Muscle layer of duodenum (tissue), 2 donors: ENCODE measurements around the gene IFFO2.

Source experiments
- H3K27ac ChIP-seq: one replicate; pipeline ENCODE4 v1.7.0; 2013; ENCODE audit warnings: mild to moderate bottlenecking, low read length
- H3K27me3 ChIP-seq: one replicate; pipeline ENCODE4 v1.7.0; 2013; ENCODE audit warnings: low read depth, mild to moderate bottlenecking, control low read depth, low read length
- H3K36me3 ChIP-seq, 2 donors: one replicate each; pipeline ENCODE4 v1.7.0; 2013; ENCODE audit warnings: low read length in 2 of 2, control low read depth in 1 of 2, mild to moderate bottlenecking in 1 of 2; ENCODE audit not compliant: insufficient read depth in 2 of 2, control insufficient read depth in 1 of 2
- H3K4me1 ChIP-seq, 2 donors: one replicate each; pipeline ENCODE4 v1.7.0; 2013; ENCODE audit warnings: low read length in 2 of 2, mild to moderate bottlenecking in 2 of 2, control low read depth in 1 of 2, moderate library complexity in 1 of 2; ENCODE audit not compliant: insufficient read depth in 2 of 2, control insufficient read depth in 1 of 2
- H3K4me3 ChIP-seq, 2 donors: one replicate each; pipeline ENCODE4 v1.7.0; 2013; ENCODE audit warnings: low read length in 2 of 2, low read depth in 1 of 2, mild to moderate bottlenecking in 1 of 2
- H3K9me3 ChIP-seq, 2 donors: one replicate each; pipeline ENCODE4 v1.7.0; 2013; ENCODE audit warnings: low read length in 2 of 2, control low read depth in 1 of 2, mild to moderate bottlenecking in 1 of 2; ENCODE audit not compliant: control insufficient read depth in 1 of 2
- donor health status: healthy.

IFFO2 gene

DNA sequence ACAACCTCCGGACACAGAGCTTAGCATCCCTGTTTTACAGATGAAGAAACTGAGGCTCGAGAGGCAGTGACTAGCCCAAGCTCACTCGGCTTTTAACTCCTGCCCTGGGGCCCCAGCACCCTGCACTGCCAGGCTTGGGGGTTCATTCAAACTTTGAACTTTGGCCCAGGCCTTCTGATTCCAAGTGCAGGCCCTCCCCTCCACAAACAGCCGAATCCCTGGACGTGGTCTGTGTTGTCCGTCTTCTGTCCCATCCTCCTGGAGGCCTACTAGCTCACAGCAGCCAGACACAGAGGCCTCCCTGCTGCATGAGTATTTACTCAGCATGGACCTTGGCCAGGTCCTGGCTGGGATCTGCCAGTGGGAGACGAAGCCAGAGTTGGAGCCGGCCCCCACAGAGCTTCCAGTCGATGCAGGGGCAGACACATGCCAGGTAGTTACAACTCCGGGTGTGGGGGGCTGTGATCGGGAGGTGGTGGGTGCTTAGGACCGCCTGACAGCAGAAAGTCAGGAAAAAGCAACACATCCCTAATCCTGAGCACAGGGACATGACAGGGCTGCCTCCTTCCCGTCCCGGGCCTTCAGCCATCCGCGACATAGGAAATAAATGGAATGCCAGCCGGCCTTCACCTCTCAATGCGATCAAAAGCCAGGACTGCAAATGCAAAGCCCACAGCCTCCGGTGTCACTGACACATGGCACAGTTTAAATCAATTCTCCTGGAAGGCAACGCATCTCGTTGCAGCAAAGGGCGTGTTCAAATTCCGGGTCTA lies 7.4 kb downstream of the IFFO2 start:
- Histone ChIP-seq H3K4me1 (peaks cover 44 to 80% of the 10 kb centered on the region in 2 donors), H3K4me3 (peak overlapping the region; percentile 32 to 56), H3K36me3 (no peaks in the 10 kb centered on the region), H3K9me3 (no peaks in the 10 kb centered on the region), H3K27ac (peak overlapping the region; percentile 96), H3K27me3 (no peaks in the 10 kb centered on the region)

DNA sequence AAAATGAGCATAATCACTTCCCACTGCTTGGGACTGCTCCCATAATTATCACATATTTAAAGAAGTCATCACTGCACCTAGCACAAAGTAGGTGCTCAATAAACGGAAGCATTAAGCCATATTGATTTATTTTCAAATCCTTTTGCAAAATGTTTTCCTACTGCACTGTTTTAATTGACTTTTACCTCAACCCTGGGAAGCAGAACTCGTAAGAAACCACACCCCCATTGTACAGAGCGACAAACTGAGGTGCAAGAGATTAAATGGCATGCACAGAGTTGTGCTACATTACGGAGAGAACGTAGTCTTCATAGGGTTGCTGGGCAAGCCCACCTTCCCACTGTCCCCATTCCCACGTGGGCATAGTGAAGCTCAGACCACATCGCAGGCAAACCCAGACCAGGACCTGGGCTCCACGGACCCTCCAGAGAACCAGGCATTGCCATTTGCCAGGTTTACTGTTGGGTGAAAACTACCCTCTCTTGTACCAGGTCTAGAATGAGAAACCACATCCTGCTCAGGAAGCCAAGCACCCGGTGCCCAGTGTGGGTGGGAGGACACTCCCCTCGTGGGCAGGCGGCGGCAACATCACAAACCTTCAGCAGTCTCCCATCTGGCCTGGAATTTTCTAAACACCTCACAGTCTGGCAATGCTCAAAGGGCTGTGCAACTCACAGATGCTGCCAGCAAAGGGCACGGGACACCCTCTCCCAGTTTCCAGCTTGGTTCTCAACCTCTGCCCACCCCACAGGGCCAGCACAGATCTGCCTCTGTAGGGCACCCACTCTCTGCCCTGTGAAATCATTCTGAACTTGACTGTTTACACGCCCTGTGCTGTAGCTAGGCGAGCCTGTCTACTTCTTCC lies 8.2 kb downstream of the IFFO2 start:
- Histone ChIP-seq H3K4me3 (peak overlapping the region in 1 of 2 donors; percentile 32), H3K9me3 (no peaks in the 10 kb centered on the region), H3K4me1 (peaks cover 44 to 78% of the 10 kb centered on the region in 2 donors), H3K27me3 (no peaks in the 10 kb centered on the region), H3K36me3 (no peaks in the 10 kb centered on the region), H3K27ac (peak overlapping the region; percentile 20)

DNA sequence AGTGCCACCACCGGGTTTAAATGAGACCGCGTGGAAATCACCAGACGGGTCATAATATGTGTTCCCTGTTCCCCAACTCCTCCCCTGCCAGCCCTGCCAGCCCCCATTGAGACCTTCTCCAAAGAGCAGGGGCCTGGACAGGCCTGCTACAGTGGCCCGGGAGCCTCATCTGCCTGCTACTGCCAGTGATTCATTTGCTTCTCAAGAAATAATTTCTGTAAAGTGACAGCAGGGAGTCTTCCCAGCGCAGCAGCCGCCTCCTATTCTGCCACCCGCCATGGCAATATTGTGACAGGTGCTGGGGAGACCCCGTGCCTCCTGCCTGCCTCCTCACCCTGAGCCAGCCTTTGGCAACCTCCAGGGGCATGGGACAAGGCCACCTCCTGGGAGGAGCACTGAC lies 8.9 kb downstream of the IFFO2 start:
- Histone ChIP-seq H3K36me3 (no peaks in the 10 kb centered on the region), H3K27ac (peak overlapping the region; percentile 20), H3K4me3 (no peak overlapping the region), H3K27me3 (no peaks in the 10 kb centered on the region), H3K9me3 (no peaks in the 10 kb centered on the region), H3K4me1 (peaks cover 44 to 78% of the 10 kb centered on the region in 2 donors)

DNA sequence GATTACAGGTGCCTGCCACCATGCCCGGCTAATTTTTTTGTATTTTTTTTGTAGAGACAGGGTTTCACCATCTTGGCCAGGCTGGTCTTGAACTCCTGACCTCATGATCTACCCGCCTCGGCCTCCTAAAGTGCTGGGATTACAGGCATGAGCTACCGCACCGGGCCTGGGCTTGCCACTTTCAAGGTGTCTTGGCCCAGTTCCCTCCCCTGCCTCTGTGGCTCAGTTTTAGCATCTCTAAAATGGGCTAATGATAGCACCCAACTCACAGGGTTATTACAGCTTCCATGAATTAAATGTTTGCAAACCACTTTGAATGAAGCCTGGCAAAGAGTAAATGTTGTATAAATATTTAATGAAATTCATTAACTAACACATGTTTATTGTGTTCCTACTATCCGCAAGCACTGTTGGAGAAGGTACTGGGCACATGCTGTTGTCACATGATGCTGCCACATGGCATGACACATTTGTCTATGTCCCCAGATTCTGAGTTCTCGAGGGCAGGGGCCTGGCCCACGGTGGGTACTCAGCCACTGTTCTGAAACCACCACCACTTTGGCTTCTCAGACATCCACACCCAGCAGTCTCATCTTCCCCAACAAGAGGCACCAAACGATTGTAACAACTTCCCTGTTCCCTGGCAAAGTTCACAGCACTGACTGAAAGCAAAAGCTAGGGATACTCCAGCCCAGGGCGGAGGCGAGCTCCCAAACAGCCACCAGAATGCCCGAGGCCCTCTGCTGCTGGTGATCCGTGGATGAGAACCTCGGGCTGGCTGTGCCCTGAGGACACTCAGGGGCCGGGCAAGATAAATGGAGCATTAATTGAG lies 9.7 kb downstream of the IFFO2 start:
- H3K36me3 ChIP-seq = peaks cover 0 to 2% of the 10 kb centered on the region in 2 donors
- no peak overlapping the region for H3K4me3 ChIP-seq
- H3K9me3 ChIP-seq = no peaks in the 10 kb centered on the region
- H3K27ac ChIP-seq = no peak overlapping the region
- H3K27me3 ChIP-seq = no peaks in the 10 kb centered on the region
- H3K4me1 ChIP-seq = peaks cover 44 to 81% of the 10 kb centered on the region in 2 donors

DNA sequence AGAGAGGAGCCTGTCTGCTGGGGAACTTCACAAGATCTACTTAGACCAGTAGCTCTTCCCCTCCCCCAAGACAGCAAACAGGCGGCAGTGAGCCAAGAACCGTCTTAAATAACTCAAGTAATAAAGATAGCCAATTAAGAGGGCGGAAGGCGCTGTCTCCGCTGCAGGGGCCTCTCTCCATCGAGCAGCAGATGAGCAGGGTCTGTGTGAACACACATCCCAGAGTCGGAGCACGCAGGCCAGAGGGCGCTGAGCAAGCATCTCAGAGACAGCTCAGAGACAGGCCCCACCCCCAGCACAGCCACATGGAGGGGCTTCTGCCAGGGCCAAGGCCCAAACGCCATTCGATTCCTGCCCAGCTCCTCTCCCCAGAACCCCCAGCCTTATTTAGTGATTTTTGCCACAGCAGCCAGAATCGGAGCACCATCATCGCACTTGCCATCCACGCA lies 11.1 kb downstream of the IFFO2 start:
- H3K36me3 ChIP-seq = peaks cover 0 to 7% of the 10 kb centered on the region in 2 donors
- H3K9me3 ChIP-seq = no peaks in the 10 kb centered on the region
- H3K27me3 ChIP-seq = no peaks in the 10 kb centered on the region
- peaks cover 38 to 83% of the 10 kb centered on the region in 2 donors for H3K4me1 ChIP-seq
- H3K27ac ChIP-seq = no peak overlapping the region
- no peak overlapping the region for H3K4me3 ChIP-seq

DNA sequence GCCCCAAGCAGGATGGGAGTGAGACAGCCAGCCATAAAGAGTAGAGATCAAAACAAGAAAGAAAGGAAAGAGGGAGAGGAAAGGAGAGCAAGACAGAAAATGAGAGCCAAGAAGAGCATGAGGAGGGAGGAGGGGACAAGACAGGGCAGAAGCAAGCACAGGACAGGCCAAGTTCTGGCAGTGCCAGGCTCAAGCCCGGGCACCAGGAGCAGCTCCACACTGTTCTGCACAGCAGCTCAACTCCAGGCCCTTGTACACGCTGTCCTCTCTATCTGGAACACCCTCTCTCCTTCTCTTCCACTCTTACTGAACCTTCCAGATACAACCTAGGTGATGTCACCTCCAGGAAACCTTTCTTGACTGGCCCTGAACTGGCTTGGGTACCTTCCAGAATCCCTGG lies 11.7 kb downstream of the IFFO2 start:
- Histone ChIP-seq H3K4me1 (peaks cover 32 to 84% of the 10 kb centered on the region in 2 donors), H3K9me3 (no peaks in the 10 kb centered on the region), H3K27me3 (no peaks in the 10 kb centered on the region), H3K4me3 (no peak overlapping the region), H3K27ac (peak overlapping the region; percentile 43), H3K36me3 (peaks cover 0 to 7% of the 10 kb centered on the region in 2 donors)

DNA sequence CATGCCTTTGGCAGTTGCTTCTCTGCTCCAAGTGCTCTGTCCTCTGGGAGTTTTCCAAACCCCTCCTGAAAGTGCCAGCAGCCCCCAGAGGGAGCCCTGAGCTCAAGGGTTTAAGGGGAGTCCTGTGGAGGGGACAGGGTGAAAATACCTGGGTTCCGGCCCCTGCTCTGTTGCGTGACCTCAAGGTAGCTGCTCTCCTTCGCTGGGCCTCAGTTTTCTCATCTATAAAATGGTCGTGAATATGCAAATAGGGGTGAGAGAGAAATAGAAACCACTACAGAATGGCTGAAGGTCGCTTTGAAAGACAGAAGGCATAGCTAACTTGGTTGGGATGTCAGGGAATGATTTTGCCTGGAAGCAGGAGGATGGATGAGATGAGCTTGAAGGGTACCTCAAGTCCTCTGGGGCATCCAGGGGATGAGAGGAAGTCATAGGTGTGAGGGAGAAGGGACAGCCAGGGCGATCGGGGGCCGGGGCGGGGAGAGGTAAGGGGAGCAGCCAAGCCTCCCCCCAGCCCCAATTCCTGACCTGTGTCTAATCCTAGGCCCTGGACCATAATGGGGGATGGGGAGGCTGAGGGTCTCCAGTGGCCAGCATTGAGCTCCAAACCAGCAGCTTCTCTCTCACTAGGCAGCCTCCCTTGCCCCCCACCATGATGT lies 12.4 kb downstream of the IFFO2 start:
- Histone ChIP-seq H3K9me3 (no peaks in the 10 kb centered on the region), H3K4me3 (no peak overlapping the region), H3K27me3 (no peaks in the 10 kb centered on the region), H3K4me1 (peaks cover 24 to 82% of the 10 kb centered on the region in 2 donors), H3K36me3 (peaks cover 0 to 7% of the 10 kb centered on the region in 2 donors), H3K27ac (no peak overlapping the region)

DNA sequence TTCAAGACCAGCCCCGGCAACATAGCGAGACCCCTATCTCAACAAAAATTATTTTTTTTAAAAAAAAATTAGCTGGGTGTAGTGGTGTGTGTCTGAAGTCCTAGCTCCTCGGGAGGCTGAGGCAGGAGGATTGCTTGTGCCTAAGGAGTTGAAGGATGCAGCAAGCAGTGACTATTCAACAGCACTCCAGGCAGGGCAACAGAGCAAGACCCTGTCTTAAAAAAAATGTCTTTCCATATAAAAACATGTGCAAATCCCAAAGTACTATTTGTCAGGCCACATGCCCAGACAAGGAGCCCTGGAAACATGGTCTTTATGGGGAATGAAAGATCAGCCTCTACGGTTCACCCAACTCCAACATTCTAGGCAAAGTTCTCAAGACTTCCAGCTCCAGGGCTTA lies 13.3 kb downstream of the IFFO2 start:
- Histone ChIP-seq H3K27ac (no peak overlapping the region), H3K4me1 (peaks cover 16 to 81% of the 10 kb centered on the region in 2 donors), H3K4me3 (no peak overlapping the region), H3K27me3 (no peaks in the 10 kb centered on the region), H3K9me3 (no peaks in the 10 kb centered on the region), H3K36me3 (peaks cover 0 to 7% of the 10 kb centered on the region in 2 donors)

DNA sequence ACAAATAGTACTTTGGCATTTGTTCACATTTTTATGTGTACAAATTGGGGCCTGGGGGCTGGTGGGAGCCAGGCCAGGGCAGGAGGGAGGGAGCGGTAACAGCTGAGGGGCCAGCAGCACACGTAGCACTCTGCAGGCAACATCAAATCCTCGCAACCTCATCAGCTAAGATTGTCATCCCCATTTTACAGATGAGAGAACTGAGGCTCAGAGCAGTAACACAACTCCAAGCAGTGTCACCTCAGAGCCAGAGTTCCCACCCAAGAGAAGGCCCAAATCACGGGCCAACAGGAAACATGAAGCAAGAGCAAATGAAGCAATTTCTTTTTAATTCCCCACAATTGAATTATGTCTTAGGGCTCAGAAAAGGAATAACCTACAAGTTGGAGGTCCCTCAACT lies 14.1 kb downstream of the IFFO2 start:
- H3K4me3 ChIP-seq = no peak overlapping the region
- peaks cover 0 to 7% of the 10 kb centered on the region in 2 donors for H3K36me3 ChIP-seq
- H3K27ac ChIP-seq = no peak overlapping the region
- H3K27me3 ChIP-seq = no peaks in the 10 kb centered on the region
- no peaks in the 10 kb centered on the region for H3K9me3 ChIP-seq
- H3K4me1 ChIP-seq = peaks cover 14 to 76% of the 10 kb centered on the region in 2 donors

DNA sequence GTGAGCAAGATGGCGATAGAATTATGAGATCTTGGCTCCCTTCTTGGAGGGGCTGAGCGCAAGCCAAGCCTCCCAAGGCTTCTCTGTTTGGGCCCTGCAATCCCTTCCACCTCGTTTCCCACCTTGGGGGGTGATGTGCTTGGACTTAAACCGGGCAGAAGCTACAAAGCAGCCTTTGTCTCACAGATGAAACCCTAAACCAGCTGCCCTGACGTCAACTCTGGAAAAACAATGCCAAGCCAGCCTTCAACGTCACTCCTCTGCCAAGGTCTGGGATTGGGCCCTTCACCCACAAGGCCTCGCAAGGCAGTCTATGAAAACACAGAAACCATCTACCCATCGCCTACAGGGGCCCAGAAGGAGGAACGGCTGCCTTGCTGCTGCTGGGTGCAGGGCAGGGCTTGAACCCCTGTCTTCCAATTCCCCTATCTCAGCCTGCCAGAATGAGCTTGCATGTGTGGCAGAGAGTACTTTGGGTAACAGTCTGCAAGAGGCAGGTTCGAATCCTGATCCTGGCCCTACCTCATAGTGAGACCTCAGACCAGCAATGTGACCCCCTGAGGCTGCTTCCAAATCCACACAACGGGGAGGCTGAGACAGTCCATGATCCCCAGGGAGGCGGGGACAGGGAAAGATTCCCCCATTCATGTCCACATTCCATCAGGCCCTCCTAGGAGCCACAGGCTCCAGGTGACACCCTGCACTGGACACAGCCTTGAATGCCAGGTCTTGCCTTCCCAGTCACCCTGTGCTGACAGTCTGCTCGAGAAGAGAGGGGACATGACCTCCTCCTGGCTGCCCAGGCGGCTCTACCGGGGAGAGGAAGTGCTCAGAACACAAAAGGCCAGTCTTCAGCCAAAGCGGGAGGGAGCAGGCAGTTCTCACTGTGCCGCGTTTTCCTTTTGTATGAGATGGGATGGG lies 15.0 kb downstream of the IFFO2 start:
- Histone ChIP-seq H3K27me3 (no peaks in the 10 kb centered on the region), H3K36me3 (peaks cover 0 to 7% of the 10 kb centered on the region in 2 donors), H3K27ac (no peak overlapping the region), H3K9me3 (no peaks in the 10 kb centered on the region), H3K4me3 (no peak overlapping the region), H3K4me1 (peaks cover 9 to 75% of the 10 kb centered on the region in 2 donors)
